SU-DHL-6 (cell line): ENCODE results near the gene PSMG1.

Source experiments
- CTCF ChIP-seq: fragments of 200-600 bp; sonication (generic); IDR thresholded peaks from one replicate; pipeline ENCODE4 v1.5.1; 2017; ENCODE audit warnings: antibody characterized with exemption, mild to moderate bottlenecking, low read length, moderate library complexity; ENCODE audit not compliant: insufficient read depth, poor library complexity, severe bottlenecking
- EZH2phosphoT487 ChIP-seq: fragments of 200-600 bp; sonication (generic), shearing (Covaris generic); conservative IDR thresholded peaks from 2 replicates; pipeline ENCODE4 v1.6.1; 2018; ENCODE audit warnings: mild to moderate bottlenecking, antibody characterized with exemption, low read length, moderate library complexity, mixed read lengths

DNA sequence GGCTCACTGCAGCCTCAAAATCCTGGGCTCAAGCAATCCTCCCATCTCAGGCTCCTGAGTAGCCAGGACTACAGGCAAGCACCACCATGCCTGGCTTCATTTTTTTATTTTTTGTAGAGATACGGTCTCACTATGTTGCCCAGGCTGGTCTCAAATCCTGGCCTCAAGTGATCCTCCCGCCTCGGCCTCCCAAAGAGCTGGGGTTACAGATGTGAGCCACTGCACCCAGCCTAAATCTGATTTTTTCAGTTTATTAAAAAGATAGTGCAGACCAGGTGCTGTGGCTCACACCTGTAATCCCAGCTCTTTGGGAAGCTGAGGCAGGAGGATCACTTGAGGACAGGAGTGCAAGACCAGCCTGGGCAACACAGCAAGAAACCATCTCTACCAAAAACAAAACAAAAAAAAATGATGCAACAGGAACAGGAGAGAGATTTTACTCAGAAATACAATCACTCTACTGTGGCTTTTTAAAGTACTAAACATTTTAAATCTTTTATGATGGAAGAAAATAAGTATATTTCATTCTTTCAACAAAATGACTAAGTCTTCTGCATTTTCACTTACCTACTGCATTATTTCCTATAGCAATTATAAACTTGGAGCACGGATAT lies 1.9 kb downstream of the PSMG1 start:
- TF ChIP-seq CTCF, result no peak
- no peak for TF ChIP-seq EZH2phosphoT487
